Activated CD8-positive, alpha-beta memory T cell treated with anti-CD3 and anti-CD28 coated beads, Interleukin-2, amount 50 U/mL, for 24 hours (primary cell): ENCODE results near the gene SNX20.

Experiments
- DNase-seq: peaks from one replicate; pipeline ENCODE4 v3.0.0-alpha.2; 2020; ENCODE audit errors: extremely low read depth

SNX20 gene

GRCh38 chr16:50679676-50680555, 1.2 kb downstream of the SNX20 start:
- DNase-seq = no peak

DNA sequence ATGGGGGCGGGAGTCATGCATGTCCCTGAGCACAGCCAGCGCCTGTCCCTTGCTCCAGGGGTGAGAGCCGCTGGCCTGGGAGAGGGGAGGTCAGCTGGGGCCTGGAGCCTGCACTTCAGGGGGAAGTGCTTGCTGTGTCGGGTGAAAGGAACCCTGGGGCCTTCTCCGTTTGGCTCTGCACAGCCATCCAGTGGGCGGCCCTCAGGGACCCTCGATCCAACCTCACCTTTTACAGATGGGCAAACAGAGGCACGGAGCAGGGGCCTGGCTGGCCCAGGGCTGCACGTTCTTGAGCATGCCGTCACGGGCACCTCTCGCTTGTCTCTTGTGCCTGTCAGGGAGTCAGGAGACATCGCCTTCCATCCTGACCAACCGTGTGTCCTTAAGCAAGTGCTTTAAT, 1.8 kb downstream of the SNX20 start:
- no peak for DNase-seq

DNA sequence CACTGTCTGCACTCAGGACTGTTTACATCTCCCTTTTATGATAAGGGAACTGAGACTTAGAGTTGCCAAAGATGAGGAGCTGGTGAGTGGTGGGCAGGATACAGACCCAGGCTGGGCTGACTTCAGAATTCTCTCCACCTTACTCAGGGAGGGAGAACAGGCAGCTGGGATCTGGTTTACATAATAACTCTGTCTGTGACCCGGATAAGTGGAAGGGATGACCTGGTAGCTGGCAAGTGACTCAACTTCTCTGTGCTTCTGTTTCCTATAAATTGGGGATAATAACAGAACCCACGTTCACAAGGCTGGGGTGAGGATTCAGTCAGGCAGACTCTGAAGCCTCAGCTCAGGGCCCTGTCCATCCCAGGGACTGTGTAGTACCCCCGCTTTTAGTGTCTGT, 2.6 kb downstream of the SNX20 start:
- DNase-seq = no peak

GRCh38 chr16:50677351-50677750, 3.8 kb downstream of the SNX20 start:
- DNase-seq = no peak

DNA sequence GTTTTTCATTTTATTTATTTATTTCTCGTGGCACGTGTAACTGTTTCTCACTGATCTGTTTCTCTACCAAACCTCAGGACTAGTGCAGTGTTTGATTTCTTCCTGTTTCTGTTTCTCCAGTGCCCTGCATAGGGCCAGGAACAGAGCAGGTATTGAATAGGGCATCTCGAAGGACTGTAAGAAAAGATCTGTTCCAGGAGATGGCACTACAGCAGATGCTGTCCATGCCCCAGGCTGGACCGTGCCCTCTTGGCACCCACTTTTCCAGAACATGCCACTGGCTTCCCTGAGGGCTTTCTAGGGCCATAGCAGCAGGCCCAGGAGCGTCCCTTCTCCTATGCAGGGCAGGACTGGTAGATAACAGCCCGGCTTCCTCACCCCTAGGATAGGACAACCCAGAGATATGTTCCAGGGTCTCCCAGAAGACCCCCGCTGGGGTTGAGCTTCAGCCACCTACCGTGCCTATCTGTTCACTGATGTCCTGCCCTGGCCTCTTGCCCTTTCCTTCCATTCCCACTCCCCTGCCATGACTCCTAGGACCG, 4.4 kb downstream of the SNX20 start:
- DNase-seq = no peak

- DNase-seq = no peak
Measured at GRCh38 chr16:50675686-50676610, 5.2 kb downstream of the SNX20 start.

DNA sequence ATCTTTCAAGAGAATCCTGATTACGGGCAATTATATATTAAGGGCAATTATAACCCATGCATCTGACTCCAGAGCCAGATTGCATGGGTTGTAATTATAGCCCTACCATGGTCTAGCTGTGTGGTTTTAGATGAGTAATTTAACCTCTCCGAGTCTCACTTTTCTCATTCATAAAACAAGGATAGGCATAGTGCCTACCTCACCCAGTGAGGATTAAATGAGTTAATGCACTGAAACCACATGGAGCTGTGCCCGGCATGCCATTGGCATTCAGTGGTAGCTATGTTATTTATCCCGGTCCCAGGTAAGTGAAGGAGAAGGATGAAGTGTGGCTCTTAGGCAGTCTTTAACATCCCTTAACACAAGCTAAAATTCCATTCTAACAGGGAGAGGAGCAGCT, 6.3 kb downstream of the SNX20 start:
- DNase-seq = no peak

DNA sequence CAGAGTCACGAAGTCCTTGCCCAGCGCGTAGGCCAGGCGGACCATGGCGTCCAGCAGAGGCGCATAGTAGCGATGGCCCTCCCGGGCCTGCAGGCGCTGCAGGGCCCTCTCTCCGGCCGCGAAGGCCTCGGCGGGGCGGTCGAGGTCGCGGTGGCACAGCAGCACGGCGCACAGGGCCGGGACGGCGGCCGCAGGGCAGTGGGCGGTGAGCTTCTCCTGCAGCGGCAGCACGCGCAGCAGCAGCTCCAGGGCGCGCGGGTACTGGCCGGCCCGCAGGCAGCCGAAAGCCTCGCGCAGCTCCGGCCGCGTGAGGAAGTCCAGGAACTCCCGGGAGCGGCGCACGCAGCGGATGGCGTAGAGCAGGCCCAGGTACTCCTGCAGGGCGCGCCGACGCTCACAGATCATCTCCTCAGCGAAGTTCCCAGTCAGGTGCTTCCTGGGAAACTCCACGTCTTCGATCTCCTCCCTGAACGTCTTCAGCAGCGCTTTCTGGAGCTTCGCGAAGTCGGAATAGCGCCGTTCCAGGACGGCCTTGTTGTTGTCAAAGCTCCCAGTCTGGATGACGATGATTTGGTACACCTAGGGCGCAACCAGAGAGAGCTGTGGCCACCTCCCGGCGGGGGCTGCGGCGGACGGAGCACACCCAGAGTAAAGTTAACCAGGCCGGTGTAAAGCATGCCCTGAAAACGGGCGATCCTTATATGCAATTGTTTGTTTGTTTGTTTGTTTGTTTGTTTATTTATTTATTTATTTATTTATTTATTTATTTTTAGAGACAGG, 7.4 kb downstream of the SNX20 start:
- DNase-seq = no peak

DNA sequence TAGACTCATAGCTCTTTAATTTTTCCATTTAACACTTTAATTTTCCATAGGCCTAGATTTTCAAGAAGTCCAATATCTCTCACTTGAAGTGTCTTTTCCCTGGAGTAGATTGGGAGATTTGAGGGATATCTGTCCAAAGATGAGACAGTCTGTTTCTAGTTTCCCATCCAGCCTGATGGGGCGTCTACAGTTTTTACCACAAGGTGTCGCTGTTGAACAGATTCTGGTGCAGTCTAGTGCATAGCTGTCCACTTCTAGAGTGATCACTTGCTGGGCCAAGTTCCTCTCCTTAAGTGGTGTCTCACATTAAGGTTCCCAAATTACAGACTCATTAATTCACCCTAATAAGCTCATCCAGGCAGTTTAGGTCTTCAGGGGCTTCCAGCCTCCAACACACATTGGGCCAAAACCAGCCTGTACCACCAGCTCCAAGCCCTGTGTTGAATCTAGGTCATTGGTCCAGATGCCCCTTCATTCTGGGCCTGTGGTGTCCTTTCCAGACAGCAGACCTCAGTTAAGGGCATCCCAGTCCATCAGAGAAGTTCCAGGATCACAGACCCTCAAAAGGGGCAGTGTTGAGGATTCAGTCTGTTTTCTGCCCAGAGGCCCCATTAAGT, 9.4 kb downstream of the SNX20 start:
- DNase-seq = no peak

- no peak for DNase-seq
Measured at GRCh38 chr16:50670476-50670875, 10.6 kb downstream of the SNX20 start.

DNA sequence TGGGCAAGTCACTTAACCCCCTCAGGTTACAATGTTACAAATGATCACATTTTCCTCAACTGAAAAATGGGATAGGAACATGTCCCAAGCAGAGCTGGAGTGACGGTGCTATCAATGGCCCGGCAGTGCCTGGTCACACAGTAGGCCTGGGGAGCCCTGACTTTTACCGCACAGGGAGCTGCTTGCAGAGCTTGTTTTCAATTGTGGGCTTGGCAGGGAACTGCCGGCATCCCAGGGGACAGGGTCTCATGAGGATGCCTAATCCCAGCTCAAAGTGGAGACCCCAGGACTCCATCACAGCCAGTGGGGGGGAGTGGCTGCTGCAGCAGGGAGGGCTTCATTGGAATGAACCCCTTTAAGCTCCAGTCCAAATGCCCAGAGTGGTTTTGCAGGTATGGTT, 11.4 kb downstream of the SNX20 start:
- DNase-seq = no peak

- no peak for DNase-seq
Measured at GRCh38 chr16:50668368-50669008, 12.6 kb downstream of the SNX20 start.

GRCh38 chr16:50667497-50668367, 13.4 kb downstream of the SNX20 start:
- no peak for DNase-seq

- no peak for DNase-seq
Measured at GRCh38 chr16:50666658-50667496, 14.2 kb downstream of the SNX20 start.

DNA sequence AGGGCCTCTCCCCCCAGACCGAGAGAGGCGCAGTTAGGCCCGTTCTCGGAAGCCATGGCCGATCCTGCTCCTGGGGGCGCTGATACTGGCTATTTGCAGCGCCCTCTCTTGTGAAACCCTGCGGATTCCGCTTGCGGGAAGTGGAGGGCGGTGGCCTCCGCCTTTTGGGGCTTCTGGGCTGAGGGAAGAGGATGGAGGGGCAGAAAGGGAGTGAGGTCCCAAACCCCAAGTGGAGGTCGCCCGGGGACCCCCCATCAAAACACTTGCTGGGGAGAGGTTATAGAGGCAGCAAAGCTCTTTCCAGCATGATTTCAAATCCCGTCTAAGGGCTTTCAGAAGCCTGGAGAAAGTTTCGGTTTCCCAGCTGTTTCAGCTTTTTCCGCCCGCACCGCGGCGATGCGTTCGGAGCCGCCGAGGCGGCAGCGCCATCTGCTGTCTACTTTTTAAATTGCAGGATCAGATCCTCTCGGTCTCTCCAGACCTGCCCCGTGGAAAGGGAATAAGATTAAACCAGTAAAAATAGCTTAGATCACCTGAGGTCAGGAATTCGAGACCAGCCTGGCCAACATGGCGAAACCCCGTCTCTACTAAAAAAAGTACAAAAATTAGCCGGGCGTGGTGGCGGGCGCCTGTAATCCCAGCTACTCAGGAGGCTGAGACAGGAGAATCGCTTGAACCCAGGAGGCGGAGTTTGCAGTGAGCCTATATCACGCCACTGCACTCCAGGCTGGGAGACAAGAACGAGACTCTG, 15.8 kb downstream of the SNX20 start:
- peak; percentile 54 for DNase-seq

GRCh38 chr16:50664270-50664669, 16.8 kb downstream of the SNX20 start:
- DNase-seq = no peak

DNA sequence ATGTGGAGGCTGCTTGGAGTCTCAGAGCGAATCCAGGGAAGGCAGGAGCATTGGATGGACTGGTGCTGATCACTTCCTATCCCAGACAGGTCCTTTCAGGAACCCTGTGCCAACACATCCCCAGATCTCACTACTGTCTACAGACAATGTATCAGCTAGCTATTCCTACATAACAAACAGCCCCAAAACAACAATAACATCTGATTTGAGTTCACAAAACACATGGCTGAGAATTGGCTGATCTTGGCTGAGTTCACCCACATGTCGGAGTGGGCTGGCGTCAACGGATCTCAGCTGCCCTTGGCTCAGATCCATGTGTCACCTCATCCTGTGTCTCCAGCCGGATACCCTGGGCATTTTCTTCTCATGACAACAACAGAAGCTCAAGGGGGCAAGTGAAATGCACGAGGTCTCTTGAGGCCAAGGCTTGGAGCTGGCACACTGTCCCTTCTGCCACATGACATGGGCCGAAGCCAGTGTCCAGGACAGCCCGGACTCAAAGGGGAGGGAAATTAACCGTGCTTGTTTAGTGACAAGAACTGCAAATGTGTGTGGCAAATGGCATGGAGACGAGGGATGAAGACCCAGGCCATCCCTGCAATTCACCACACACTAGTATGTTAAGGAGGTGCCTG, 18.7 kb downstream of the SNX20 start:
- no peak for DNase-seq

DNA sequence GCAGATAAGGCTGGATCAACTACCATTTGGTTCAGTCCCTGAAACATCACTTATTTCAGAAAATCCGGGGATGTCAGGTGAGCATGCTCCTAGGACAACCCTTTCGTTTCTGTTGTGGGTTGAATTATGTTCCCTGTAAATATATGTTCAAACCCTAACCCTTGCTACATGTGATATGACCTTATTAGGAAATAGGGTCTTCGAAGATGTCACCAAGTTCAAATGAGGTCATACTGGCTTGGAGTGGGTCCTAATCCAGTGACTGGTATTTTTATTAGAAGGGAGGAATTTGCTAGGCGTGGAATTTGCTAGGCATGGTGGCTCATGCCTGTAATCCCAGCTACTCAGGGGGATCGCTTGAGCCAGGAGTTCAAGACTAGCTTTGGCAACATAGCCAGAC, 21.3 kb downstream of the SNX20 start:
- DNase-seq = no peak
